Prostate gland (tissue), 2 donors: ENCODE data around the gene MCF2L2. TPM values are rescaled to one million over a fixed set of nuclear protein-coding genes. Genes with fewer than 3 reads are reported as not detected.
"Not testable (repeated sequence)": the region's sequence is repeated elsewhere in the genome, so short reads cannot be mapped to it uniquely, and the experiment has no call there.

Experiments
- DNase-seq: peaks from one replicate; pipeline ENCODE4 v3.0.0-alpha.2; 2019; ENCODE audit warnings: low spot score
- H3K27ac ChIP-seq, 2 donors: fragments of 200-600 bp; sonication (generic); 2 replicates each; pipeline ENCODE4 v1.5.1; 2017 to 2019
- H3K27me3 ChIP-seq: fragments of 200-600 bp; sonication (generic); replicated peaks from 2 replicates; pipeline ENCODE4 v1.5.1; 2019; ENCODE audit not compliant: insufficient read depth
- H3K36me3 ChIP-seq, 2 donors: fragments of 200-600 bp; sonication (generic); 1 replicate in 1 of 2; 2 replicates in 1 of 2; pipeline versions ENCODE4 v1.5.1 to v1.8.1; 2017 to 2019
- H3K4me1 ChIP-seq: fragments of 200-600 bp; sonication (generic); replicated peaks from 2 replicates; pipeline ENCODE4 v1.5.1; 2019
- H3K4me3 ChIP-seq, 2 donors: fragments of 200-600 bp; sonication (generic); 2 replicates each; pipeline ENCODE4 v1.5.1; 2017 to 2019
- H3K9me3 ChIP-seq: fragments of 200-600 bp; sonication (generic); 2 replicates; pipeline ENCODE4 v1.5.1; 2017
- CTCF ChIP-seq, 4 experiments: fragments of 200-600 bp in 2 of 4; fragments of 450-650 bp in 2 of 4; sonication (generic) in 2 of 4; IDR thresholded peaks; 1 replicate in 3 of 4; 2 replicates in 1 of 4; pipeline ENCODE4 v1.5.1; 2016 to 2019; ENCODE audit warnings: antibody characterized with exemption in 4 of 4, mild to moderate bottlenecking in 2 of 4, moderate library complexity in 2 of 4
- POLR2A ChIP-seq: fragments of 450-650 bp; IDR thresholded peaks from one replicate; pipeline ENCODE4 v1.6.1; 2016; ENCODE audit warnings: antibody characterized with exemption, mild to moderate bottlenecking
- POLR2AphosphoS5 ChIP-seq: sonication (generic); formaldehyde crosslinking; IDR thresholded peaks from one replicate; pipeline ENCODE4 v1.6.1; 2017; ENCODE audit warnings: antibody characterized with exemption
- WGBS: methylation state at CpG from one replicate; pipeline ENCODE4 v1.1.5; 2018; 5-methylcytosine and 5-hydroxymethylcytosine counted together
- intact Hi-C: fragments of 100-400 bp; cut with DNase I; formaldehyde crosslinking; loops from one replicate; pipeline ENCODE4 v1.14.2; 2022
- total RNA-seq, 2 donors: library from RNA; depleted of rRNA; stranded (reverse); fragments of >200 nt; gene quantifications; one replicate each; pipeline ENCODE4 v1.1.0, GENCODE V29; 2016

Gene MCF2L2
- total RNA-seq, 2 donors from 2014 or later = 0.41 to 4.0 TPM

- no peak for DNase-seq
- no peaks in the 10 kb centered on the region for H3K9me3 ChIP-seq
- no peak overlapping the region for H3K4me3 ChIP-seq
- no peaks in the 10 kb centered on the region for H3K36me3 ChIP-seq
- WGBS = 79% methylated on average over 5 of the region's 5 CpGs
- no peak overlapping the region for H3K27ac ChIP-seq
- TF ChIP-seq POLR2A = no peak
- TF ChIP-seq POLR2AphosphoS5 = no peak
- TF ChIP-seq CTCF (IDR thresholded peaks at IDR 0.05) = no peak
- H3K4me1 ChIP-seq = no peaks in the 10 kb centered on the region
- H3K27me3 ChIP-seq = no peaks in the 10 kb centered on the region
- intact Hi-C loops = no loop called here
Measured at GRCh38 chr3:183430325-183430957, 2.0 kb upstream of the MCF2L2 start.

GRCh38 chr3:183427876-183428446 is 458 bp downstream of the MCF2L2 start:
- under 1% methylated on average over 22 of the region's 47 CpGs for WGBS
- Histone ChIP-seq H3K4me1 (no peaks in the 10 kb centered on the region), H3K4me3 (peak overlapping the region; percentile 43 to 56), H3K36me3 (no peaks in the 10 kb centered on the region), H3K27me3 (no peaks in the 10 kb centered on the region), H3K9me3 (no peaks in the 10 kb centered on the region), H3K27ac (peak overlapping the region in 1 of 2 donors; percentile 3)
- intact Hi-C loops = no loop called here
- peak; percentile 9 for DNase-seq
- TF ChIP-seq POLR2A (no peak), CTCF (IDR thresholded peaks at IDR 0.05) (no peak), POLR2AphosphoS5 (no peak)

- intact Hi-C loops = no loop called here
- Histone ChIP-seq H3K36me3 (no peaks in the 10 kb centered on the region), H3K27me3 (no peaks in the 10 kb centered on the region), H3K4me1 (no peaks in the 10 kb centered on the region), H3K4me3 (peak overlapping the region; percentile 43 to 56), H3K27ac (peak overlapping the region in 1 of 2 donors; percentile 3), H3K9me3 (no peaks in the 10 kb centered on the region)
- TF ChIP-seq CTCF (IDR thresholded peaks at IDR 0.05) (no peak), POLR2A (no peak), POLR2AphosphoS5 (no peak)
- no peak for DNase-seq
- 31% methylated on average over 23 of the region's 28 CpGs for WGBS
Measured at GRCh38 chr3:183427196-183427875, 1.1 kb downstream of the MCF2L2 start.

- H3K27me3 ChIP-seq, H3K9me3 ChIP-seq, H3K27ac ChIP-seq, H3K36me3 ChIP-seq, intact Hi-C loops, DNase-seq, H3K4me3 ChIP-seq, H3K4me1 ChIP-seq: not testable (repeated sequence)
- 100% methylated on average over 2 of the region's 2 CpGs for WGBS
Measured at GRCh38 chr3:183418807-183419206, 9.6 kb downstream of the MCF2L2 start.

- DNase-seq = no peak
- H3K36me3 ChIP-seq = no peaks in the 10 kb centered on the region
- TF ChIP-seq CTCF (IDR thresholded peaks at IDR 0.05) = no peak
- TF ChIP-seq POLR2A = no peak
- no peak for TF ChIP-seq POLR2AphosphoS5
- H3K4me1 ChIP-seq = no peaks in the 10 kb centered on the region
- no peaks in the 10 kb centered on the region for H3K9me3 ChIP-seq
- intact Hi-C loops = no loop called here
- no peak overlapping the region for H3K27ac ChIP-seq
- WGBS = 90% methylated on average over 3 of the region's 3 CpGs
- no peak overlapping the region for H3K4me3 ChIP-seq
- H3K27me3 ChIP-seq = no peaks in the 10 kb centered on the region
Measured at GRCh38 chr3:183411216-183411922, 17.1 kb downstream of the MCF2L2 start.
